GM12865 (cell line): ENCODE data around the gene MIP.
A peak's percentile ranks its signal among the peaks of the same experiment; 100 is the strongest.
"Not testable (repeated sequence)": the region's sequence is repeated elsewhere in the genome, so short reads cannot be mapped to it uniquely, and the experiment has no call there.

Experiments used
- DNase-seq: peaks from one replicate; pipeline ENCODE4 v3.0.0; 2010; ENCODE audit warnings: low read depth
- H3K4me3 ChIP-seq: 2 replicates; pipeline ENCODE4 v1.5.1; 2011; ENCODE audit warnings: mild to moderate bottlenecking, low read depth, low read length, control low read depth
- CTCF ChIP-seq: IDR thresholded peaks from 2 replicates; pipeline ENCODE4 v1.5.1; 2011; ENCODE audit warnings: low read length, control low read depth, low read depth, inconsistent platforms; ENCODE audit not compliant: insufficient read depth; ENCODE audit errors: missing control alignments

The MIP gene

GRCh38 chr12:56451147-56451546 is 3.3 kb downstream of the MIP start:
- H3K4me3 ChIP-seq: no peak overlapping the region
- TF ChIP-seq CTCF: no peak
- DNase-seq: no peak

- H3K4me3 ChIP-seq: no peak overlapping the region
- DNase-seq: no peak
- no peak for TF ChIP-seq CTCF
Observed at GRCh38 chr12:56450241-56450640, 4.2 kb downstream of the MIP start.

- no peak for TF ChIP-seq CTCF
- no peak for DNase-seq
- peak overlapping the region; percentile 99 for H3K4me3 ChIP-seq
Observed at GRCh38 chr12:56449622-56449984, 4.9 kb downstream of the MIP start.

- peak; percentile 93 for DNase-seq
- peak within 1 kb of the TSS; percentile 99 for H3K4me3 ChIP-seq
- TF ChIP-seq CTCF: no peak
Observed at GRCh38 chr12:56448860-56449621, 5.4 kb downstream of the MIP start, which contains the start of gene TIMELESS. Gene TIMELESS, minus strand, starts transcription at chr12:56449426. Its CDS starts 15,256 bp downstream, at chr12:56434170.

- DNase-seq, H3K4me3 ChIP-seq: not testable (repeated sequence)
Observed at GRCh38 chr12:56443208-56443607, 11.2 kb downstream of the MIP start.

- TF ChIP-seq CTCF: no peak
- no peak for DNase-seq
- no peak overlapping the region for H3K4me3 ChIP-seq
Observed at GRCh38 chr12:56437430-56438176, 16.9 kb downstream of the MIP start.

GRCh38 chr12:56434828-56435227 is 19.6 kb downstream of the MIP start:
- no peak overlapping the region for H3K4me3 ChIP-seq
- TF ChIP-seq CTCF: no peak
- DNase-seq: no peak
